Measurements from ENCODE around the gene POFUT1. TPM values are rescaled to one million over a fixed set of nuclear protein-coding genes. Genes with fewer than 3 reads are reported as not detected.
"Not testable (repeated sequence)": the region's sequence is repeated elsewhere in the genome, so short reads cannot be mapped to it uniquely, and the experiment has no call there.

Gene POFUT1
- total and polyA plus RNA-seq, 9 of the 15 experiments (the other 6 are each of a cell fraction or from before 2014, with no cell fraction given), result 3.5 to 44.7 (median 23.5) TPM

DNA sequence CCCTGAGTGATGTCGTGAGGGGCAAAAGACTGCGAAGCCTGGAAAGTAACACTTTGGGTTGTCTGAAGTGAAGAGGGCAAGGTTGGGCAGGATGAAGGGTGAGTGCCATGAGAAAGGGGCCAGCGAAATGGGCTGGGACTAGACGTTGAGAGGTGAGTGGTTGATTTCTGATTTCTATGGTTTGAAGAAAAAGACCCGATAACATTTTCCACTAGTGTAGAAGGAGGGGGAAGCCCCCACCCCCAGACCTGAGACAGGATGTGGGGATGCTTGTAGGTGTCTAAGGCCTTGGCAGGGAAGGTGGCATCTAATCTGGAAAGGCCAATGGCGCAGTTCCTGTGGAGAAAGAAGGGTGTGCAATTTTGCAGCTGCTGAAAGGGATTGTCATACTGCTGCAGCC, 44.5 kb downstream of the POFUT1 start (continued):
- TF ChIP-seq FOXJ2 (tag; IDR thresholded peaks at IDR 0.05) (no peak), HNRNPK (IDR thresholded peaks at IDR 0.05; ENCODE audit: low read depth, low read length, poor library complexity, severe bottlenecking) (no peak), HDAC8 (tag; IDR thresholded peaks at IDR 0.05) (no peak), HNRNPH1 (optimal IDR thresholded peaks at IDR 0.05; ENCODE audit: low read depth, low read length) (no peak), E2F3 (CRISPR knock-in tag; IDR thresholded peaks at IDR 0.05) (no peak), ZNF263 (CRISPR knock-in tag; IDR thresholded peaks at IDR 0.05; ENCODE audit: borderline replicate concordance) (no peak), PPARD (CRISPR knock-in tag; IDR thresholded peaks at IDR 0.05) (no peak)
- TF ChIP-seq, protein P1, sequence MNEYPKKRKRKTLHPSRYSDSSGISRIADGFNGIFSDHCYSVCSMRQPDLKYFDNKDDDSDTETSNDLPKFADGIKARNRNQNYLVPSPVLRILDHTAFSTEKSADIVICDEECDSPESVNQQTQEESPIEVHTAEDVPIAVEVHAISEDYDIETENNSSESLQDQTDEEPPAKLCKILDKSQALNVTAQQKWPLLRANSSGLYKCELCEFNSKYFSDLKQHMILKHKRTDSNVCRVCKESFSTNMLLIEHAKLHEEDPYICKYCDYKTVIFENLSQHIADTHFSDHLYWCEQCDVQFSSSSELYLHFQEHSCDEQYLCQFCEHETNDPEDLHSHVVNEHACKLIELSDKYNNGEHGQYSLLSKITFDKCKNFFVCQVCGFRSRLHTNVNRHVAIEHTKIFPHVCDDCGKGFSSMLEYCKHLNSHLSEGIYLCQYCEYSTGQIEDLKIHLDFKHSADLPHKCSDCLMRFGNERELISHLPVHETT (CRISPR knock-in tag; conservative IDR thresholded peaks at IDR 0.05 in 1 of 2, IDR thresholded peaks at IDR 0.05 in 1 of 2), result no peak

DNA sequence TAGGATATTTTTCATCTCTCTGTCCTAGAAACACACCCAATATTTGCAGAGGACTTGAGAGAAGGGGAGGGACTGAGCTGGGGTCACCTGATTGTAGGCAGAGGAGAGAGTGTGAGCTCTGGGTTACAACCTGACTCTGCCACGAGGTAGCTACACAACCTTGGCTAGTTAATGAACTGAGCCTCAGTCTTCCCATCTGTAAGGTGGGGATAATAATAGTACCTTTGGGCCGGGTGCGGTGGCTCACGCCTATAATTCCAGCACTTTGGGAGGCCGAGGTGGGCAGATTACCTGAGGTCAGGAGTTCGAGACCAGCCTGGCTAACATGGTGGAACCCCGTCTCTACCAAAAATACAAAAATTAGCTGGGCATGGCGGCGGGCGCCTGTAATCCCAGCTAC, 53.3 kb downstream of the POFUT1 start:
- H3K9me1 ChIP-seq (ENCODE audit: control insufficient read depth, insufficient read depth, low read length); H4K20me1 ChIP-seq (replicated peaks; ENCODE audit: control insufficient read depth, insufficient read depth, low read length); BruUV-seq (replicated peaks); ATAC-seq; in situ Hi-C loops (cut with MboI); H3K27me3 ChIP-seq (ENCODE audit: control insufficient read depth in 2 of 2, insufficient read depth in 2 of 2, low read length in 2 of 2); H3K9me3 ChIP-seq (replicated peaks; ENCODE audit: control insufficient read depth, insufficient read depth, low read depth, low read length); intact Hi-C loops (cut with micrococcal nuclease); H3K4me2 ChIP-seq (ENCODE audit: insufficient read depth, low read length); H3K9ac ChIP-seq (ENCODE audit: insufficient read depth in 1 of 2, low read depth in 2 of 2, low read length in 2 of 2); H2AFZ ChIP-seq (ENCODE audit: low read depth, low read length); H3K4me3 ChIP-seq; FAIRE-seq; DNase-seq (ENCODE audit: extremely low read depth in 1 of 4, low spot score in 3 of 4); H3K4me1 ChIP-seq (replicated peaks in 1 of 2; ENCODE audit: control insufficient read depth in 2 of 2, insufficient read depth in 2 of 2, low read length in 2 of 2); CTCF ChIA-PET (ENCODE audit: low intra/inter-chr PET ratio); H3K36me3 ChIP-seq (ENCODE audit: control insufficient read depth, insufficient read depth, low read length); H3K79me2 ChIP-seq (ENCODE audit: control insufficient read depth, insufficient read depth, low read length); H3K27ac ChIP-seq (ENCODE audit: extremely low read depth, low read depth, low read length): not testable (repeated sequence)
- peak; percentile 64; the same call in 1 of the 2 replicates for TF ChIP-seq ADNP (tag; IDR thresholded peaks at IDR 0.05)
- TF ChIP-seq RBM25 (IDR thresholded peaks at IDR 0.05; ENCODE audit: low read depth, low read length, severe bottlenecking), result peak; percentile 64
- TF ChIP-seq KDM1A (IDR thresholded peaks at IDR 0.05), result peak; percentile 30 to 62; a peak in 3 of 4 replicates
- TF ChIP-seq BCOR (IDR thresholded peaks at IDR 0.05), result peak; percentile 82
- WGBS (ENCODE audit: insufficient coverage, low coverage, missing lambda C conversion rate), result 47% methylated on average over 10 of the region's 10 CpGs
- POLR2A ChIA-PET, result interaction anchor here (0.9 to 1.3 kb wide), 2 partner anchors 8 to 25 kb away, joined by 3 to 4 read pairs; no protein-coding TSS in a partner anchor

Measured in K562 (cell line).